ENCODE measurements around the gene BAIAP2.

BAIAP2 gene

GRCh38 chr17:81034779-81035520 lies at the start of gene BAIAP2:
Gene BAIAP2 (plus strand): TSS chr17:81035151. CDS start chr17:81035255, 104 bp downstream.
- peak; percentile 97 for DNase-seq

DNA sequence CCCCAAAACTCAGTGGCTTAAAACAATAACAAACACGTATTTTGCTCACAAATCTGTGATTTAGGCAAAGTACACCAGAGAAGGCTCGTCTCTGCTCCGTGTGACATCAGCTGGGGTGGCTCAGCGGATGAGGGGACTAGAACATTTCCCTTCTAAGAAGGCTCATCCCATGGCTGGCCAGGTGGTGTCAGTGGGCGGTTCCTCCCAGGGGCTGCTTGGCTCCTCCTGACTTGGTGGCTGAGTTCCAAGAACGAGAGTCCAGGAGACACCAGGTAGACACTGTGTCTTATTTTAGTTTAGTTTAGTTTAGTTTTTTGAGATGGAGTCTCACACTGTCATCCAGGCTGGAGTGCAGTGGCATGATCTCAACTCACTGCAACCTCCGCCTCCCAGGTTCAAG lies 48.9 kb upstream of the BAIAP2 start:
- DNase-seq, result no peak

DNA sequence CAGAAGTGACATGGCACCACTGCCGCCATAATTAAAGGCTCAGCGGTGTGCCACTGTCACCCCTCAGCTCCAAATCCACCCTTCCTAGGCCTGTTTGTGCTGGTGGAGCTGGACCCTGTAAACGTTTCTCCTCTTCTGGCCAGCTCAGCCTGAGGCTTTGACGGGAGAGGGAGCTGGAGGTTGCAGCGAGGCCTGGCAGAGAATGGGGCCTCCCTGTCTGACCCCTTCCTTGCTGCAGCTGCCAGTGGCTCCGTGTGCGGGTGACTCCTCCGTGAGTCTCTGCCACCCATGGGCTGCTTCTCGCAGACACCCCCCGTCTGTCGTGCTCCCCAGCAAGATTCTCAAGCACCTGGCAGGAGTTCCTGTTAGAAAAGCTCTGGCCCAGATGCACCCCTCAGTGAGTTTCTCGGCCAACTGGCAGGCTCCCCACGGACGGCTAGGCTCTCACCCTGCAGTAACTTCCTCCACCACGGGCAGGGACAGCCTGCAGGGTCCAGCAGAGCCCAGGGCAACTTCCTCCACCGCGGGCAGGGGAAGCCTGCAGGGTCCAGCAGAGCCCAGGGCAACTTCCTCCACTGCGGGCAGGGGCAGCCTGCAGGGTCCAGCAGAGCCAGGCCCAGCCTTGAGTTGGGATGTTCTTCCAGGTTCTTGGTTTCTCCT lies 48.0 kb upstream of the BAIAP2 start:
- peak; percentile 34 for DNase-seq

GRCh38 chr17:80987941-80988461 lies 47.0 kb upstream of the BAIAP2 start:
- no peak for DNase-seq

DNA sequence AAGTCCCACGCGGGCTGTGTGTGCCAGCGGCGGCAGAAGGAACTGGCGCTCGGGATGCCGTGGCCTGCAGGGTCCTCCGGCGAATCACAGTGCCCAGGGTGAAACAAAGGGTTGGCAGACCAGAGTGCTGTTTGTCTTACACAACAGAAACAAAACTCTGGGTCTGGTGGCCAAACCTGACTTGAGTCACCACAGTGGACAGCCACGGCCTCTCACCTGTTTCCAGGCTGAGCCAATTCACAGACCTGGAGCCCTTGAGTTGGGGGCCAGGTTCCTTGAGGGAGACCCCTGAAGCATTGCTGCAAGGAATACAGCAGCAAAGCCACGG lies 45.4 kb upstream of the BAIAP2 start:
- DNase-seq, result no peak

DNA sequence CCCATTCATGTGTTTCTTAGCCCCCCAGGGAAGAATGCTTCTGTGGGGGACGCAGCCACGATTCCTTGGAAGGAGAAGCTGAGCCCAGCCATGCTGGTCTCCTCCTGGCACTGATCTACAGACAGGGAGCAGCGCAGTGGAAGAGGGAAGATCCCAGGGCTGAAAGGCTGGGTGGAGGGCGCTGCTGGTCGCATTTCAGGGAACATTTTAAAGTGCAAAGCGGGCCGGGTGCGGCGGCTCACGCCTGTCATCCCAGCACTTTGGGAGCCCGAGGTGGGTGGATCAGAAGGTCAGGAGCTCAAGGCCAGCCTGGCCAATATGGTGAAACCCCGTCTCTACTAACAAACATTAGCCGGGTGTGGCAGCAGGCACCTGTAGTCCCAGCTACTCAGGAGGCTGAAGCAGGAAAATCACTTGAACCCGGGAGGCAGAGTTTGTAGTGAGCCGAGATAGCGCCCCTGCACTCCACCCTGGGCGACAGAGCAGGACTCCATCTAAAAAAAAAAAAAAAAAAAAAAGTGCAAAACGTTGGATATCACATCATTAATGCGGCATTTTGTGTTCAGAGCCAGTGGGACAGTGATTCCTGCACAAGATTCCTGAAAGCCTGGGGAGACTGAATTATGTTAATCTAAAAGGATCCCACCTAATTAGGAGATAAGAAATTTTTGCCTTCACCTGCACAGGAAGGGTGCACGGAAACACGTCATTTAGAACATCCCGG lies 43.9 kb upstream of the BAIAP2 start:
- no peak for DNase-seq

GRCh38 chr17:80991645-80992076 lies 43.3 kb upstream of the BAIAP2 start, which contains the start of gene CHMP6:
Gene CHMP6 (plus strand): TSS chr17:80991841. CDS start chr17:80991919, 78 bp downstream.
- peak; percentile 80 for DNase-seq

GRCh38 chr17:80992077-80992947 lies 42.6 kb upstream of the BAIAP2 start:
- DNase-seq, result no peak

GRCh38 chr17:80992948-80993624 lies 41.9 kb upstream of the BAIAP2 start:
- no peak for DNase-seq

DNA sequence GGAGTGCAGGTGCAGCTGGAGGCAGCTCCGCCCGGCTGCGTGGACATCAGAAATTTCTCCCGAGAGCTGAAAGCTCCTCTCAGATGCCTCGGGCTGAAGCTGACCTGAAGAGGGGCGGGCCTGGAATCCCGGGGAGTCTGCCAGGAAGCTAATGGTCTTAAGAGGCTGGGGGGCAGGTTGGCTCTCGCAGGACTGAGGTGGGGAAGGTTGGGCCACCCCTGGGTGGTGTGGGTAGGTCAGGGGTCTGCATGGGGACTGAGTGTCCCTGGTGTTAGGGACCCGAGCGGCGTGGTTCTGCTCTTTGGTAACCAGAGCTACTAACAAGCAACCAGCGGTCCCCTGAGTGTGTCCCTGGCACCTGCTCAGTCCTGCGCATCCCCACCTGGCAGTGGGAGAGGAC lies 39.8 kb upstream of the BAIAP2 start:
- no peak for DNase-seq

DNA sequence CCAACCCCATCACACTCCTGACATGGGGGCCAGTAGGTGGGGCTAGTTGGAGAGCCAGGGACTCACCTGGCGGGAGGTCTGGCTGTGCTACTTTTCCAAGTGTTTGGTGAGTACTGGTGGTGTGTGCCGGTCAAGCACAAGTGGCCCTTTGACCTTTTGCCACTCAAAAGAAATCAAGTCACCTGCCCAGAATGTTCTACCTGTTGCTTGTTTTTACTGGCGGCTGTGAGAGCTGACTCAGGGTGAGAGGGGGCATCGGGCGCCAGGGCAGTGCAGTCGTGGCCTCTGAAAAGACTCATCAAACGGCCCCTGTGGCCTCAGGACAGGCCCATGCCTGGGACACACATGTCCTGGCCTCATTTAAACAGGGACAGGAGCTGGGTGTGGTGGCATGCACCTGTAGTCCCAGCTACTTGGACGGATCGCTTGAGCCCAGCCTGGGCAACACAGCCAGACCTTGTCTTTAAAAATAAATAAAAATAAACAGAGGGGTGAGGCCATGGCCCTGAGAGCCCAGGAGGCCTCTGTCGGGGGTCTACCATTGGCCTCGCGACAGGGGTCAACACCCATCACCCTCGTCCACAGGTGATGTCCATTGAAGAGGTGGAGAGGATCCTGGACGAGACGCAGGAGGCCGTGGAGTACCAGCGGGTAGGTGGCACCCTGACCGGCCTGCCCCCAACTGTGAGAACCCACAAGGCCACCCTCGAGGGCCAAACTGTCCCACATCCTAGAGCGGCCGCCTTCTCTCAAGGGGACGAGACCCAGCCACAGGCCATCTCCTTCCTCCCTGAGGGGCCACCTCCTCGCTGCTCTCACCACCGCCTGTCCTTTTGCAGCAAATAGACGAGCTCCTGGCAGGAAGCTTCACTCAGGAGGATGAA lies 38.3 kb upstream of the BAIAP2 start:
- DNase-seq, result no peak

DNA sequence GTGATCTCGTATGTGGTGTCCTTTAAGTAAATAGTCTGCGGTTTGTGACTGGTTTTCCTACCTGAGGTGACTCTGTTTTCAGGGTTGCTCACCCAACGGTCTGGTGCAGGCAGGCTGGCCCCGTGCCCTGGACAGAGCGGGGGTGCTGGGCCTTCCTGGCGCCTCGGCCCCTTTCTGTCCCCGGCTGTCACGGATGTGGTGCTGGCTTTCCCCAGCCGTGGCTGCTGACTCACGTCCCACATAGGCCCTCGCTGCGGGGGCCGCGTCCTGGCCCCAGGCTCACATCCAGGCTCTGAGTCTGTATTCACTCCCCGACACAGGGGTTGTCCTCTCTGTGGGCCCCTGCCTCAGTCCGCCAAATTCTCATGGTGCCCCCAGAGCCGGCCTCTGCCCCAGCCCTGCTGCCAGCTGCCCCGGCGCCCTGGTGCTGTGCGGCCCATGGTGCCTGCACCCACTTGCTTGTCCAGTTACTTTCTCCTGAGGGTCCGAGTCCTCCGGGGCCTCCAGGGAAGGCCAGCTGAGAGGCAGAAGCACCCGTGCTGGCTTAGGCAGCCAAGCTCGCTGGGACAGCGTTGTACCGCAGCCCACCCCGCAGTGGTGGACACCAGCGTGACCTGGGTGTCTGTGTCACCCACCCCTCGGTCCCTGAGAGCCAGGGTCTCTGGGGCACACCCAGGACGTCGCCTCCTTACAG lies 37.4 kb upstream of the BAIAP2 start:
- no peak for DNase-seq

DNA sequence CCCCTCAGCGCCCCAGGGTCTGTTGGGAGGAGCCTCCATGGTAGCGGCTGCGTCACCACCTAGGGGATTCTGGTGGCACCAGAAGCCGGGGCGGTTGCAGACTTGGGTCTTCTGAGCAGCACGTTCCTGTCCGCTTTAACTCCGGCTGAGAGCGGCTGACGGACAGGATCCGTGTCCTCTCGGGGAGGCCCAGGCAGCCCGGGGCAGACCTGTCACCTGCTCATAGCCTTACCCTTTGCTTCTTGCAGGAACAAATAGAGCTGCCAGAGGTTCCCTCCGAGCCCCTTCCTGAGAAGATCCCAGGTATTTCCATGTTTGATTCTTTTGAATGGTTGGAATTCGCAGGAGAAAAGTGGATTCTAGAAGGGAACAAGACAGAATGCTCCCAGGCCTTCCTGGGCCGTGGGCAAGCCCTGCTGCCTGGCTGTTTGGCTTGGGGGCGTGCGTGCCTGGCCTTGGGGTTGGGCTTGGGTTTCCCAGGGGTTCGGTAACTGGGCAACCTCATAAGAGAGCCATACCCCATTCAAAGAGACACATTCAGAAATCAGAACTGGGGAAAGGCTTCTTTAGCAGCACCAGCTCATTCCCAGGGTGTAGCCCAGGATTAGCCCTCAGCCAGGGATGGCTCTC lies 36.7 kb upstream of the BAIAP2 start:
- DNase-seq, result no peak

- DNase-seq, result no peak
Measured at GRCh38 chr17:80998748-80999535, 36.0 kb upstream of the BAIAP2 start.

DNA sequence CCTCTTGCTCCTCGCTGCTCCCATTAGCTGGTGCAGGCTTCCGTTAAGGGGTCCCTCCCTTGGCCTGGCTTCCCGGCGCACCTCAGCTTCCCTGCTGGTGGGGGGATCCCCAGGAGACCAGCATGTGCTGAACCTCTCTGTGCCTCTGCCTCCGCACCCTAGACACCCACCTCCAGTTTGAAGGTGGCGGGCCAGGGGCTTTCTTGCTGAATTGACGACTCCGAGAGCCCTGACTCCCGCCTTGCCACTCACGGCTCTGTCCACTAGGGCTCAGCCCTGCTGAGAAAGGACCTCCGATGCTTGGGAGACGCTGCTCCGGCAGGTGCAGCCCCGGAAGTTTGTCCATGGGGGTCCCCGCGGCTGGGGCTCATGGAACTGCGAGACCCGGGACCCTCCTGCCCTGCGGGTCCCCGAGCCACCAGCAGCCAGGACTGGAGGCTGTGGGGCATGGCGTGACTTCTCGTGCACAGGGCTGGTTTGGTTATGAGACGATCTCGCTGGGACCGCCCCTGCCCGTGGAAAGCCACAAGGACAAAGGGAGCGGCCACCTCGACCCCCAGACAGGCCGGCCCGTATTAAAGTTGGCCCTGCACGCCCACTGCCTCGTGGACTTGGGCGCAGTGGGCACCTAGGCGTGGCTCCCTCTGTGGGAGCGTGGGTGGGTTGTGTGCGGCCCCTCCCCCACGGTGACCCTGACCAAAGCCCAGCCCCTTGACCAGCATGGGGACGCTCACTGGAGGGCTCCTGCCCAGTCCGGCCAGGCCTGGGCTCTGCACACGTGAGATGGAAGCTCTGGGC lies 35.2 kb upstream of the BAIAP2 start:
- DNase-seq, result no peak

- DNase-seq, result no peak
Measured at GRCh38 chr17:81000334-81000630, 34.7 kb upstream of the BAIAP2 start.

GRCh38 chr17:81000631-81001357 lies 34.2 kb upstream of the BAIAP2 start:
- DNase-seq, result no peak

- no peak for DNase-seq
Measured at GRCh38 chr17:81002013-81002384, 33.0 kb upstream of the BAIAP2 start.

Measured in hematopoietic multipotent progenitor cell treated with erythropoietin and hydrocortisone succinate and interleukin-3 and kit ligand, for 6 days (in vitro differentiated cells).